NCI-H2081 (cell line): ENCODE data around the gene RRP1.

Experiments used
- DNase-seq, 2 experiments: peaks; one replicate each; lab custom pipeline; 2025; lab: John Stamatoyannopoulos, UW

RRP1 gene

DNA sequence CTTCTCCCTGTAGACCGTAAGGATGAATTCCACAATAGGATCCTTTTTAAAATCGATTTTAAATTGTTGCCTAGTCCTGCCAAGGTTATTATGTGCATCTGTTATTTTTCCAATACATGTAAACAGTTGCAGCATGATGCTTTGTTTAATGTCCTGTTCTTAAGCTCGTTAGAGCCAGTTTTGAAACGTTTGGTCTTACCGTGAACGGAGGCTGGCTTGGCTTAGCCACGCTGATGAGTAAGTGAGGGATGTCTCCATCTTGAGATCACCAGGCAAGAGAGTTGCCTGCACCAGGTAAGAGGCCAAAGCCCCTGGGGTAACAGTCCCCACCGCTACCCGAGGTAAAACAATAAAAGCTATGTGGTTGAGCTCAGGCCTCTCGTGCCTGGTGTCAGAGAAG lies 30.6 kb upstream of the RRP1 start:
- DNase-seq = no peak

DNA sequence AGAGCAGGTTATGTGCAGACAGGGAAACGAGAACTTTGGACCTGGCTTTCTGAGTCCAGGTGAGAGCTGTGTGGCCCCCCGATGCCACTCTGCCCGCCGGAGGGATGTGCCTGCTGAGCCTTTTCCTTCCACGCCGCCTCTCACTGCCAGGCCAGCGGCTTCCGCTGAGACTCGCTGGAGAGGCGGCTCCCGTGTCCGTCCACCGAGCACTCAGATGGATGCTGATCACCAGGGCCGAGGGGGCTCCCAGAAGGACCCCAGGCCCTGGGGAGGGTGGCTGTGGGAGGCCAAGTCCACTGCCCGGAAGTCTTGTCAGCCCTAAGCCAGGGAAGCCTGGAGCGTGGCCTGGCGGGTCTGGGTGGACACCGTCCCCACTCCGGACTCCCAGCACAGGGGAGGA lies 29.7 kb upstream of the RRP1 start:
- no peak for DNase-seq

DNA sequence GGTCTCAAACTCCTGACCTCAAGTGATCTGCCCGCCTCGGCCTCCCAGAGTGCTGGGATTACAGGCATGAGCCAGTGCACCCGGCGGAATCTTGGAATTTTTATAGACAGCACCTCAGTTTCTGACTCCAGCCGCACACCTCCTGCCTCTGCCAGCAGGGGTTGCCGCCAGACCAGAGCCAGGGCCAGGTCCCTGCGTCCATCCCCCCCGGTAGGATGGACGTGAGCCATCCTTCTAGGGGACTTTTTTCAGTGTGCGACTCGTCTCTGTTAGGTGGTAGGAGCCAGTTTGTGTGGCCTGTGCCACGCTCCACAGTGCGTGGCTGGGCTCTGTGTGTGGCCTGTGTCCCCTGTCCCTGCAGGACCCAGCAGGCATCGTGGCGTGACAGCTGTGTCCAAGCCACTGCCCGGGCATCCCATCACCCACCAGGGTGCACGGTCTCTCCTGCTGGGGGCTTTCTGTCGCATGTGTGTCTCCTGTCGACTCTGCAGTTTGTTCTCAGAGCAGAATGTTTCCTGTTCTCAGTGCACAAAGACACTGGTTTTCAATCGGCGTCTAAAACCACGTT lies 28.9 kb upstream of the RRP1 start:
- no peak for DNase-seq

DNA sequence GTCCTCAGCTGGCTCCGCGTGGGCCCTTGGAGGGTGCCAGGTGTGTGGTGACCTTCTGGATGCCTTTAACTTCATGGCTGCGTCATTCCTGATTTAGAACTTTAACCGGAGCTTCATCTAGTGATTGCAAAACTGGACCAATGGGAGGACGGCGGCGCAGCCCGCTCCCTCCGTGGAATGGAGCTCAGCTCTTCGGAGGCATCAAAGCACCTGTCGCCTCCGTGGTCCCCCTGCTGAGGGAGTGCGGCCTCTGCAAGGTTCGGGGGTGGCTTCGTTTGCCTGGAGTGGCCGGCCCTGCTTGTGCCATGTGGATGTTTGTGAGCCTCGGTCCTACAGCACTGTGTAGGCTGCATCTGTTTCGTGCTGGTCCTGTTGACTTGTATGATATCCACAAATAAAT lies 27.5 kb upstream of the RRP1 start:
- no peak for DNase-seq

DNA sequence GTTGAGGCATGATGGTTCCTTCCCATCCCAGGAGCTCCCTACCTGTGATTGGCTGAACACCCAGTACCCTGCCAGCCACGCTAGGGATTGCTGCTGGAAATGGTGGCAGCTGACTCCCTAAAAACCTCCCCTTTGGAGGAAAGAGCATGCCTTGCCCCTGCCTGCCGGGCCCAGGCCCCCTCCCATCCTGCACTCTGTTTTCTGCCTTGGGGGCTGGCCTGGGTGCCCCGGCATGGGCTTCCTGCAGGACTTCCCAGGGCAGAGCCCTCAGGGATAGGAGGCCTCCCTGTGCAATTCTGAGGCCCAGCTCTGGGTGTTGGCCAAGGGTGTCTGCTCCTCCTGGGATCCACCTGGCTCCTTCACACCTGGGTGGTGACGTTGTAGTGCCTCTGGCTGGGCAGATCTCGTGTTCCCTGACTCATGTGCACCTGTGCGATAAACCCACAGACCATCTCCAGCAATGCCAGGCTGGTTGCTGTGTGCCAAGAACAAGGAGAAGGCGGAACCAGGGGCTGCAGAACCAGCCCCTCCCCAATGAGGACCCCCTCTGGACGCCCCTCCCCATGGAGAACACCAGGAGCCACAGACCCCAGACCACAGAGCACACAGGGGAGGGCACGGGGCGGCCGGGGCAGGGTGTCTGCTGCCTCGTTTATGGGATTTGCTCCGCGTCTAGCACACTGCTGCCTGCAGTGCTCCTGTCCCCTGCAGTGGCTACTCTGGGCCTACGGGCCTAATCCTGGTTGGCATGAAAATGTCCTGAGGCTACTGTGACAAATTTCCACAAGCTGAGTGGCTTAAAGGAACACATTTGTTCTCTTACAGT lies 26.9 kb upstream of the RRP1 start:
- no peak for DNase-seq

DNA sequence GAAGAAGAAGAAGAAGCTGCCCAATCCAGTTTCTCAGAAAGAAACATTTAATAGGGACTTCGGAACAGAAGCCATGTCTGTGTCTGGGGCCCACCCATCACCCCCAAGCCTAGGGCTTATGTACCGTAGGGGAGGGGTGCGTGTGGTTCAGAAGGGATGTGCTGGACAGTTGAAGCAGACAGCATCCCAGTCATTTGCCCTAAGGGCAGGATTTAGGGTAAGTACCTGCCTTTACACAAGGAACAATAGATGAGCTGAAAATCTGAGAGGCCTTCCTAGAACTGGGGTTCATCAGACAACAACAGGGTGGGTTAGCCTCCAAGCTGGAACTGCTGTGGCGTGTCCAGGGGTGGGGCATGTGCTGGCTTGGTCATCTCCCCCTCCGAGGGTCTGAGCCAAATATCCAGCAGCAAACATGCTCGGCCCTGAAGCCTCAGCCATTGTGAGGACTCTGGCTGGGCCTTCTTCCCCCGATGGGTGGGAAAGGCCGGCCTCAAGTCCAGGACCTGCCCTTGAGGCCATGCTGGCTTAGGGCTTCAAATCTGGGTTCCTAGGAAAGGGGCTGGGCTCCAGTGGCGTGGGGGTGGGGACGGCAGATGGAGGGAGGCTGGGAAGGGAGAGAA lies 25.4 kb upstream of the RRP1 start:
- no peak for DNase-seq

DNA sequence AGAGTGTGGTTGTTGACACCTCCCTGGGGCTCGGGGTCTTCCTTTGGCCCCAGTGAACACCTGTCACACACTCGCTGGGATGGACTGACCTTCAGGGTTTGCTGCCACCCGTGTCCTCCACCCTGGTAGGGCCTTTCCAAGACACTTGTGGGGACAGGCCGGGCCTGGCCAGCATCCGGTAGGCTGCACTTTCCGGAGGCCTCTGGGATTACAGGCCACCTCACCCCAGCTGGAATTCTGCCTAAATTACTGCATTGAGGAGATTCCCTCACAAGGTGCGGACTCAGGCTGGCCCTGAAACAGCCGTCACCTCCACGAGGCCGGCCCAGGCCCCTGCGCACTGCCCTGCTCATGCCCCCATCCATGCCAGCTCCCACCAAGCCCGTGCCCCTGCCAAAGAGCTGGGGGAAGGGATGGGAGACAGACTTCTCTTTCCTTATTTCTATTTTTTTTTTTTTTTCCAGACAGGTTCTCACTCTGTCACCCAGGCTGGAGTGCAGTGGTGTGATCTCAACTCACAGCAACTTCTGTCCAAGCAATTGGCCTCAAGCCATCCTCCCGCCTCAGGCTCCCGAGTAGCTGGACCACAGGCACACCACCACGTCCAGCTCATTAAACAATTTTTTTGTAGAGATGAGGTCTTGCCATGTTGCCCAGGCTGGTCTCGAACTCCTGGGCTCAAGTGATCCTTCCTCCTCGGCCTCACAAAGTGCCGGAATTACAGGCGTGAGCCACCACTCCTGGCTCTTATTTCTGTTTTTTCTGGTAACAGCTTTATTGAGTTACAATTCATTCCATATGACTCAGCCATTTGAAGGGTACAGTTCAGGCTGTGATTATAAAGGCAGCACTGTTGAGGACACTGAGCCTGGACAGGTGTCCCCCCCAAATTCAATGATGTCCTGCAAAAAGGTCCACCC lies 24.5 kb upstream of the RRP1 start:
- no peak for DNase-seq

DNA sequence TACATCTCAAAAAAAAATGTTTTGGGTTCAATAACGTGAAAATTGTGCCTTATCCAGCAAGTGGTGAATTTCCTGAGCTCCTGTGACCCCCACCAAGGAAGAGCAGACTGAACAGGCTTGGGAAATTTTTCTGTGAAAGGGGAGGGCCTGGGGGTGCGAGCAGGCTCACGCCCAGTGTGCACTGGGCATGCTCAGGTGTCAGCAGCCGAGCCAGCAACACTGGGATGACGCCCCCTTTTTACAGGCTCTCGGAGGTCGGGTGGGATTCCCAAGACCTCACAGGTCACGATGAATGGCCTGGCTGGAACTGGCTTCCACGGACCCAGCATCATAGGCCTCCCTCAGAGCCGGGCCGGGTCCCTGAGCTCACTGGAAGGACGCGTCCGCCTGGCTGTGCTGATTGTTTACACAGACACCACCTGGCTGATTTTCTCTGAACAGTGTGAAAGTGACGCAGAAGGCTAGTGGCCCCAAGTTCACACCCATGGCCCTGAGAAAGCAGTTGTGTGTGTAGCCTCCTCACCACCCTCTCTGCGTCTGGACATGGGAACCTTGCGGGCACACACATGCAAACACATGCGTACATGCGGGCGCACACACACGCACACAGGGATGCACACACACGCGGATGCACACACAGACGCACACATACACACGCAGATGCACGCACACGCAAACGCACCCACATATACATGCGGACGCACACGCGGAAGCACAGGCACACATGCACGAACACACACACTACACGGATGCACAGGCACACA lies 22.5 kb upstream of the RRP1 start:
- no peak for DNase-seq

DNA sequence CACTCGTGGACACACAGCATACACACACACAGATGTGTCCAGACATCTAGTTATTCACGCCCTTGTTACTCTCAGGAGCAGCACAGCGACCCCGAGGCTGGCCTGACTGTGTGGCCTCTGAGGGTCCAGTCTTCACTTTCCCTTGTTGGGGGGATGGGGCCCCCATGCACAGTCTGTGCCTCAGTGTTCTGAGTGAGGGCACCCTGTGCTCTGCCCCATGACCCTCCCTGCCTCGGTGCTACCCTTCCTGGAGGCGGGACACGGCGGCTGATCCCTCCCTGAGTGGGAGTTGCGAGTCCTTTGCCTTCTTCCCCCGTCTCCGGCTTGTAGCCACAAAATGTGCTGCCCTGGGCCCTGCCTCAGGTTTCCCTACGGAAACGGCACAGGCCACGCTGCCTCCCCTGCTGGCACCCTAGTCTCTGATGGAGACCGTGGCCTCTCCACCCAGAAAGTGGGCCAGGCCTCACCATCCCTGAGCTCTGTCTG lies 21.8 kb upstream of the RRP1 start:
- no peak for DNase-seq

DNA sequence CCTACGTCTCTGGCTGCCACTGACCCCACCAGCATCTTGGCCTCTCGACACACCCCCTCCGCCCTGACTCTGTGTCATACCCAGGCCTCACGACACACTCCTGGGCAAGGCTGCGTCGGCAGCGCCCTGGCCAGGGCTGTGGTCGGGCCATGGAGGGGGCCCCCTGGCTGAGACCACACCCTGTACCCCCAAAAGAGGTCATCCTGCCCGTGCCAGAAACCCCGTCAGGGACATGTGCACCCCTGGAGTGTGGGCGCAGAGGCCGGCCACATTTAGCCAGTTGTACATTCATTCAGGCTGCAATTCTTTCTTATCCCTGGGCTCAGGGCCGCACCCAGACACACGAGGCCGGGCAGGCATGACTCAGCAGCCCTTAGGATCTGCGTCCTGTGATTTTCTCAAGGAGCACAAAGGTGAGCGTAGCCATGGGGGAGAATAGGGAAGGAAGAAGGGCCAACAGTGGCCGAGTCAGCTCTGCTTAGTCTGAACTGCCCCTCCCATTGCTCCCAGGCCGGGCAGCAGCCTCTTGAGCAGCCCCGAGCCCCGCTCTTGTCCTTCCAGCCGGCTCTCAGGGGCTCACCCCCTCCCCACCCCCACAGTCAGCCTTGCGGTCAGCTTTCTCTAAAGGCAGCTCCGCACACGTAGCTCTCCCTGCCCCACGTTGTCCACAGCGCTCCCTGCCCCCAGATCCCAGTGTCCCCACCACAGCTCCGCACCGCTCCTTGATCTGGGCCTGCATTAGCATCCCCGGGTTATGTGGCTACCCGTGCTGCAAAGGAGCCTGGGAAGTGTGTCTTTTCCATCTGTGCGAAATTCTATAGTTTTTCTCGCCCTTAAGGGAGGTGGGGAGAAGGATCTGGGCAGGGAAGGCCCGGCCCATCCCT lies 21.2 kb upstream of the RRP1 start:
- no peak for DNase-seq

DNA sequence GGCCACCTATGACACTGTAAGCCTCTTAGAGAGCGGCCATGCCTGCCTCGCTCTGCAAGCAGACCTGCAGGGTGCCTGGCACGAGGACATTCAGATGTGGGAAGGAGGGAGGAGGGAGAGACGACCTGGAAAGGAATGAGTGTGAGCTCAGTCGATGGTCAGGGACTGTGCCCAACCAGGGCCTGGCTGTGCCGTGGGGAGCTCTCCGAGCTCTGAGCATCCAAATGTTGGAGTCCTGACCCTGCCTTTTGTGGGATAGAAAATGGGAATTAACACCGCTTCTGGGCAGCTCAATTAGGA lies 20.6 kb upstream of the RRP1 start:
- no peak for DNase-seq

DNA sequence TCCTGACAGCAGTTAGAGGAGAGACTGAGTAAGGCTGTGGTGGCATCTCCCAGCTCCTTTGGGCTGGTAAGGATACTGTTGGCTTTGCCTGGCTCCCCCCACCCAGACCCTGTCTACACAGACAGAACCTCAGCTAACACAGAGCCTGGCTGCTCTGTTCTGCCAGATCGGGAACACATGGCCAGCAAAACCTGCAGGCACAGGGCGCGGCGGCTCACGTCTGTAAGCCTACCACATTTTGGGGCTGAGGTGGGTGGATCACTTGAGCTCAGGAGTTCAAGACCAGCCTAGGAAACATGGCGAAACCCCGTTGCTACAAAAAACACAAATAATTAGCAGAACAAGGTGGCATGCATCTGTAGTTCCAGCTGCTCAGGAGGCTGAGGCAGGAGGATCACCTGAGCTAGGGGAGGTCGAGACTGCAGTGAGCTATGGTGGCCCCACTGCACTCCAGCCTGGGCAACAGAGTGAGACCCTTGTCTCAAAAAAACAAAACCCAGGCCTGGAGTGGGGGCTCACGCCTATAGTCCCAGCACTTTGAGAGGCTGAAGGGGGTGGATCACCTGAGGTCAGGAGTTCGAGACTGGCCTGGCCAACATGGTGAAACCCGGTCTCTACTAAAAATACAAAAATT lies 19.9 kb upstream of the RRP1 start:
- DNase-seq = no peak

DNA sequence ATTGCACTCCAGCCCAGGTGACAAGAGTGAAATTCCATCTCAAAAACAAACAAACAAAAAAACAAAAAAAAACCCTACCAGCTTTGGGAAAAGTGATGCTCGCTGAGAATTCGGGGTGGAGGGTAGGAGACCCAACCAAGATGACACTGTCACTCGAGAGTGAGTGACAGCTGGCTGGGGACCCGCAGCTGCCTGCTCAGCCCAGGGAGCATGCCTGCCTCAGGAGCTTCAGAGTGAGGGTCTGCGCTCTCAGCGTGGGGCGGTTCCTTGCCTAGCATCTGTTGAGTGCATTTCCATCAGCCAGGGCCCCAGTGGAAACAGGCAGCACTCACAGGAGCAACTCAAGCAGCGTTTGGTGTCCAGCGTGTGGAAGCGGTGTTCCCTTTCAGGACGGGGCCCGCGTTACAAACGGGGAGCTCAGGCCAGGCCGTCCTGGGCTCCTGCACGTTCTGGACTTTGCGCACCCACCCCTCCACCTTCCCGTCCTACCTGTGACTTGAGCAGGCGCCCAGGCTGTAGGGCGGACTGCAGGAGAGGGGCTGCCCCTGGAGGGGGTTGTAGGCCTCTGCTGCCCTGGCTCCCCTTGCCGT lies 19.2 kb upstream of the RRP1 start:
- DNase-seq = no peak

DNA sequence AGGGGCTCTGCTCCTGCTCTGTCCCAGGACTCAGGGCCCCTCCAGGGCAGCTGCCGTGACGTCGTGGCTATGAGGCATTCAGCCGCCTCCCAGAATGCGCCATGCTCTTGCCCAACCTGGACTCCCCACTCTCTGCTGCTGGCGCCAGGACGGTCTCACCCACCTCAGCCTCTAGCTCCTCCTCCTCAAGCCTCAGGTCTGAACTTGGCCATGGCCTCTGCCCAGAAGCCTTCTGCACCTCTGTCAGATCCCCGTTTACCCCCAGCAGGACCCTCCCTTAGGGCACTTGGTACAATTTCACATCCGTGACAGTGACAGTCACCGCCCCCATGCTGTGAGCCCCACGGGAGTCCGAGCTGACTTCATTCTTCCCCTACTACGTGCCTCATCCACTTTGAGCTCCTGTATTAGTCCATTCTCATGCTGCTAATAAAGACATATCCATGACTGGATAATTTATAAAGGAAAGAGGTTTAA lies 18.1 kb upstream of the RRP1 start:
- DNase-seq = no peak

DNA sequence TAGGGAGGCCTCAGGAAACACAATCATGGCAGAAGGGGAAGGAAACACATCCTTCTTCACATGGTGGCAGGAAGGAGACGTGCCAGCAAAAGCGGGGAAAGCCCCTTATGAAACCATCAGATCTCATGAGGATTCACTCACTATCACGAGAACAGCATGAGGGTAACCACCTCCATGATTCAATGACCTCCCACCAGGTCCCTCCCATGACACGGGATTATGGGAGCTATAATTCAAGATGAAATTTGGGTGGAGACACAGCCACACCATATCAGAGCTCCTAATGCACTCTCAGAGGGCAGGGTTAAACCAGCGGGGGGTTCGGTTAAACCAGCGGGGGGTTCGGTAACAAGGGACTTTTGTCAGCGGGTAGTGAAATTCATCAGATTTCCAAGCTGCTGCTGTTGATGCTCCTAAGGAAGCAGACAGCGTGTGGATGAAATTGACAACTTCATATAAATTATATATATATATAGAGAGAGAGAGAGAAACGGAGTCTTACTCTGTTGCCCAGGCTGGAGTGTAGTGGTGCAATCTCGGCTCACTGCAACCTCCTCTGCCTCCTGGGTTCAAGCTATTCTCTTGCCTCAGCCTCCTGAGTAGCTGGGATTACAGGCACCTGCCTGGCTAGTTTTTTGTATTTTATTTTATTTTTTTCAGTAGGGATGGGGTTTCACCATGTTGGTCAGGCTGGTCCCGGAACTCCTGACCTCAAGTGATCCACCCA lies 17.5 kb upstream of the RRP1 start:
- DNase-seq = no peak

DNA sequence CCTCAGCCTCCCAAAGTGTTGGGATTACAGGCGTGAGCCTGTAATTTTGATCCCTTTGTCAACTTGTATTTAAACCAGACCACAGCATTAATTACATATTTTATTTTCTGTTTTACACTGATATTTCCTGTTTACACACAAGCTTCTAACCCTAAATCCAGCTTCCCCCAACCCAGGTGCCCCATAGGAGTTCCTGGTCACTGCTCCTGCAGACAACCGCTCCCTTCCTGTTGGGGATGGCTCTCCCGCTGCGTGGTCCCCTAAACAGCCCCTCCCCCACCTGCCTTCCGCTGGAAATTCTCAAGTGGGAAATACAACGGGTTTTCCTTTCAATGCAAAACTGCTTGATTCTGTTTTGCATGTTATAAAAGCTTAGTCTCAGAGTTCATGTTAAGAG lies 17.0 kb upstream of the RRP1 start:
- DNase-seq = no peak

DNA sequence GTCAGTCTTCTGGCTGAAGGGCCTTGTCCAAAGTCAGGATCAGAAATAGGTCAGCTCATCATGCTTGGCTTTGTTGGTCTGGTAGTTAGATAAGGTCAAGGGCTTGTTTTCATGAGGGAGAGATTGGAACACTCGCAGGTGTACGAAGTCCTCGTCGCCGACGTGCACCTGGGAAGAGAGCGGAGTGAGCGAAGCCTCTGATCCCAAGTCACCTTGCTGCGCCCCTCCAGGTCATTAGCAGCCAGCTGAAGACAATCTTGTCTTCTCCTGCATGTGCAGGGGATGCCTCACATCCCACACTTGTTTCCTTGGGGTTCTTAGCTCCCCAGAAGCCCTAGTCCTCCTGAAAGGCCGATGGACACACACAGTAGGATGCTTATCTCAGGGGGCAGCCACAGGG lies 15.2 kb upstream of the RRP1 start:
- DNase-seq = no peak

DNA sequence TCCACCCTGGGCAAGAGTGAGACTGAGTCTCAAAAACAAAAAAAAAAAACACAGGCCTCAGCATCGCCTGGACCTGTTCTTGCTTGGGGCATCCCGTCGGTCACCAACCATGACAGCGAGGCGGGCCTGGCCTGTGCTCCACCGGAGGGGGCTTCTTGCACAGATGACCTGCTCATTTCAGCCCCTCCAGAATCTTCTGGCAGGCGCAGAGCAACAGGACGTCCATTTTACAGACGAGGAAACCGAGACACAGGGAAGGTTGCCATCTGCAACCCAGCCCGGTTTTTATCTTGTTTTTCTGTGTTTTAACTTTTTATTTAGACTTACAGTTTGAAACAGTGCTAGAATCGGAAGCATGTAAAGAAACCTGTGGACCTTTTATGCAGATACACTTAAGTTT lies 14.2 kb upstream of the RRP1 start:
- no peak for DNase-seq
